D341Med (cell line): ENCODE data around the gene TBX5.
"Not testable (repeated sequence)": the region's sequence is repeated elsewhere in the genome, so short reads cannot be mapped to it uniquely, and the experiment has no call there.

Source experiments
- DNase-seq: peaks from one replicate; pipeline ENCODE4 v3.0.0; 2012; ENCODE audit warnings: low spot score

The TBX5 gene

GRCh38 chr12:114371733-114372132, 34.2 kb downstream of the TBX5 start:
- no peak for DNase-seq

GRCh38 chr12:114371250-114371649, 34.7 kb downstream of the TBX5 start:
- DNase-seq, result no peak

- DNase-seq, result no peak
These were observed 37.1 kb downstream of the TBX5 start for GRCh38 chr12:114368685-114369452.

- no peak for DNase-seq
These were observed 44.0 kb downstream of the TBX5 start for GRCh38 chr12:114361992-114362391.

- no peak for DNase-seq
These were observed 44.4 kb downstream of the TBX5 start for GRCh38 chr12:114361545-114361944.

DNA sequence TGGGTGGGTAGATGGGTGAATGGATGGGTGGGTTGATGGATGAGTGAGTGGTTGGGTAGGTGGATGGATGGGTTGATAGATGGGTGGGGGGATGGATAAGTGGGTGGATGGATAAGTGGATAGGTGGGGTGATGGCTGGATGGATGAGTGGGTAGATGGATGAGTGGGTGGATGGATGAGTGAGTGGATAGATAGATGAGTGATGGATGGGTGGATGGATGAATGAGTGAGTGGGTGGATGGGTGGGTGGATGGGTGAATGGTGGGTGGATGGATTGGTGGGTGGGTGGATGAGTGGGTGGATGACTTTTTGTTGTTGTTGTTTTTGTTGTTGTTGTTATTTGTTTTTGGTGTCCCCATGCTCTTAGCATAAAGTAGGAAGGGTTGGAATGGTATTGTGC, 45.5 kb downstream of the TBX5 start:
- DNase-seq, result no peak

GRCh38 chr12:114355389-114356088, 50.4 kb downstream of the TBX5 start:
- DNase-seq, result no peak

GRCh38 chr12:114349239-114349638, 56.7 kb downstream of the TBX5 start:
- not testable (repeated sequence) for DNase-seq

DNA sequence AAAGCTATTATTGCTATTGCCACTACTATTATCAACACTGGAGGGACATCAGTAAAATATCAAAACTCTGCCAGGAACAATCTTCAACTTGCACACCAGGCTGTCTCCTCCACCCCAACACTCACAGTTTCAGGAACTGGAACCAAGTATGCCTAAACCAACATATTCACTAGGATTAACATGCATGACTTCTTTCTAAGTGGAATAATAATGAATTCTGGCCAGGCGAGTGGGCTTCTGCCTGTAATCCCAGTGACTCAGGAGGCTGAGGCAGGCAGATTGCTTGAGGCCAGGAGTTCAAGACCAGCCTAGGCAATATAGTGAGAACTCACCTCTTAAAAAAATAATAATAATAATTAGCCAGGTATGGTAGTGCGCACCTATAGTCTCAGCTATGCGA, 58.1 kb downstream of the TBX5 start:
- no peak for DNase-seq

DNA sequence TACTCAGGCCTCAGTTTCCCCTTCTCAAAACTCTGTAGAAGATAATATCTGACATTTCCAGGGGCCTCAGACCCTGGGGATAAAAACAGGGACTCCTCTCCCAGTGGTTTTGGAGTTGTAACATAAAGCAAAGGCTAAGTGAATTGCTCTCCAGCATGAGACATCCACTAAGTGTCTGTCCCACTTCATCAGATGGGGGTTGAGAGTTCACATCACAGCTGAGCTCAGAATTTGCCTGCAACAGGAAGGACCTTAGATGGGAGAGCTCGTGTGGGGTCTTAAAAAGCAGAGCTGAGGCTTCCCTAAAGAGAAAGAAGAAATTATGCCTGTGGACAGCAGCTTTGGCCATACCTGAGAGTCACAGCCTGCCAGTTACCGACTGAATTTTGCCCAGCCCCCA, 61.1 kb downstream of the TBX5 start:
- DNase-seq, result no peak

GRCh38 chr12:114344303-114344663, 61.7 kb downstream of the TBX5 start:
- DNase-seq, result no peak

DNA sequence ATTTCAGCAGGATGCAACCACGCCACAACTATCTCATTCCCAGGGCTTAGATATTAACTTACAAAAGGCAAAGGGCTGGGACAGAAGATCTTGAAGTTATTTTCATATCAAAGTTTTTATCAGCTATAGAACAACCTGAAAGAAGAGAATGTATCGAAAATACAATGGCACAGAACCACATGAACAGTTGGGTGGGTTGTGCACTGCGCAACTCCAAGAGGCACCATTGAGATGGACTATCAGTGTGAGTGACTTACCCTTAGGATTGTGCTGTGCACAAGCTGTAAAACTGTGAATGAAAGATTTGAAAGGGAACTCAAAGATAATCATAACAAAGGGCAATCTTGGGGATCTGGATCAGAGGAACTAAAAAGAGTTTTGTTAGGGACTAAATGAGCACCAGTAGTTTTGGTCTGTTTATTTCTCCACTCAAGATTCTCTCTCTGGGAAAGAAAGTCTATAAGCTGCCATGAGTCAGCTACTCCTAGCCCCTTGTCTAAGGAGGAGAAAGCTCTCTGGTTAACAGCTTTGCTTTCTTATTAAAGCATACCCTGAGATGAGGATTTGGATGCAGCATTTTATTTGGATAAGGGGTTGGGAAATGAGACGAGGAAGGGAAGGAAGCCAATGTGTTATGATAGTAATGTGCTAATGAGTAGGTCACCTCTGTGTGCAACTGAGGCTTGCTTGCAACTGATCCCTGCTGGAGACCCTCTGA, 62.2 kb downstream of the TBX5 start:
- no peak for DNase-seq

DNA sequence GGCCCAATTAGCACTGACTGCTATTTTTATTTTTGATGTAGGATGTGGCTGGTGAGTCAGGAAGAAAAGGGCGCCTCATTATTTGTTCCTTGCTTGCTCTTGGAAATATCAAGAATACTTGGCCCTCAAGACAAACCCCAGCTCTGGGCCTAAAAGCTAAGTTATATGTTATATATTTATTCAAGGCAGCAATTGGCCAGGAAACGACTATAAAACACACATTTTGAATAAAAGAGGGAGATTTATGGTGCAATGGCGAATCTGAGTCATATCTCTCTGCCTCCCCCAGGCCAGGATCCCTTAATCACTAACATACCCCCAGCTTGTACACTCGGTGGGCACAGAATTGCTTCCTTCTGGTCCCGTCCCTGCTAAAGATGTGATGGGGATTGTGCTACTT, 63.3 kb downstream of the TBX5 start:
- no peak for DNase-seq

DNA sequence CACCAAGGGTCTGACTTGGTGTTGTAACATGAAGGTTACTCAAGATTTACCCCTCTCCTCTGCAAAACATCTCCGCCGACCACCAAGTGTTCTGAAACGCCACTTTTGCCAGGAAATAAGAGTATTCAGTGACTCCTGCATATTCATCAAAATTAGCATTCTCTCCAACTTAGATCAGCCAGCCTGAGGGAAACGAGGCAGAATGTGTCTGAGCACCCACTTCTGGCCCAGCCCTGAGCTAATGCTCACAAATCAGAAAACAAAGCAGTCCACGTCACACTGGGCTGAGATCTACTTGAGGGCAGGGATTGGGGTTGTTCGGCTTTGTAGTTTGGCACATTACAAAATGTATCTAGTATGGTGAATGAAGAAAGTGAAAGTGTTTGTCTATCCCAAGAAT, 64.3 kb downstream of the TBX5 start:
- DNase-seq, result no peak

DNA sequence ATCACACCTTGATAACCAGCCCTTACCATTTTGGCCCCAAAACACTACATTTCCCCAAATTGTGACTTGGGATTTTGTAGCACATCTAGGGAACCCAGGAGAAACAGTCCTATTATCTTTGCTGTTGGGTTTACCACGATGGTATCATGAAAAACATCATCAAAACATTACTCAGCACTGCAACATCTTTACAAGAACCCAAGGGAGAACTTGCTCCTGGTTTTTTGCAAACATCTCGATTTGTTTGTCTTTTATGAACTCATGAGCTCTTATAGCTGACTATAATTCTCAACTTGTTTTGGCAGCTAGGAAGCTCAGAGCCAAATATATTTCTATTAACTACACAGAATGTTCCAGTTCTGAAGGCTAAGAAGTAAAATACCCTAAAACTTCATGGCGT, 65.7 kb downstream of the TBX5 start:
- DNase-seq, result no peak

DNA sequence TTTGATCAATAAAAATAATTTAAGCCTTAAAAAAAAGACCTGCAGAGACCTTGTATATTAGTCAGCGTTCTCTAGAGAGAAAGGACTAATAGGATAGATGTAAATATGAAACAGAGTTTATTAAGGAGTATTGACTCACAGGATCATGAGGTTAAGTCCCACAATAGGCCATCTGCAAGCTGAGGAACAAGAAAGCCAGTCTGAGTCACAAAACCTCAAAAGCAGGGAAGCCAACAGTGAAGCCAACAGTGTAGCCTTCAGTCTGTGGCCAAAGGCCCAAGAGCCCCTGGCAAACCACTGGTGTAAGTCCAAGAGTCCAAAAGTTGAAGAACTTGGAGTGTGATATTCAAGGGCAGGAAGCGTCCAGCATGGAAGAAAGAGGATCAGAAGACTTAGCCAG, 66.3 kb downstream of the TBX5 start:
- DNase-seq, result no peak

- no peak for DNase-seq
These were observed 70.3 kb downstream of the TBX5 start for GRCh38 chr12:114335607-114336006.

DNA sequence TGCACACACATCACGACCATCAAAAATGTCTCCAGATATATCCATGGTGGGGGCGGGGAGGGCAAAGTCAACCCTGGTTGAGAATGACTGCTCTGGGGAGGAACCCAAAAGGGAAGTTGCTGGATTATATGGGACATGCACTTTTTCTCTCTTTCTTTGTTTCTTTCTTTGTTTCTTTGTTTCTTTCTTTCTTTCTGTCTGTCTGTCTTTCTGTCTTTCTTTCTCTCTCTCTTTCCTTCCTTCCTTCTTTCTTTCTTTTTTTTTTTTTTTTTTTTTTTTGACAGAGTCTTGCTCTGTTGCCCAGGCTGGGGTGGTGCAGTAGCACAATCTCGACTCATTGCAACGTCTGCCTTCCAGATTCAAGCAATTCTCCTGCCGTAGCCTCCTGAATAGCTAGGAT, 71.5 kb downstream of the TBX5 start:
- DNase-seq, result no peak

DNA sequence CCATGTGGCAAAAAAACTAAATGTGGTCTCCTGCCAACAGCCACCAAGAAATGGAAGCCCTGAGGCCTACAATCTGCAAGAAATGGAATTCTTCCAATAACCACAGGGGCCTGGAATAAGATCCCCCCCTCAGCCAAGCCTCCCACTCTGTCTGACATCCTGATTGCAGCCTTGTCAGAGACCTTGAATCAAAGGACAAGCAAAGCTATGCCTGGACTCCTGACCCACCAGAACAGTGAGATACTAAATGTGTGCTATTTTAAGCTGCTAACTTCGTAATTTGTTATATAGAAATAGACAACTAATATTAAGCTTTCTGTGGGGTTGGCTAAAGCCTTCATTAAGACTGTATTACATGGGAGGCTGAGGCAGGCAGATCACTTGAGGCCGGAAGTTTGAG, 77.7 kb downstream of the TBX5 start:
- no peak for DNase-seq

- DNase-seq, result no peak
These were observed 78.2 kb downstream of the TBX5 start for GRCh38 chr12:114327765-114328164.

DNA sequence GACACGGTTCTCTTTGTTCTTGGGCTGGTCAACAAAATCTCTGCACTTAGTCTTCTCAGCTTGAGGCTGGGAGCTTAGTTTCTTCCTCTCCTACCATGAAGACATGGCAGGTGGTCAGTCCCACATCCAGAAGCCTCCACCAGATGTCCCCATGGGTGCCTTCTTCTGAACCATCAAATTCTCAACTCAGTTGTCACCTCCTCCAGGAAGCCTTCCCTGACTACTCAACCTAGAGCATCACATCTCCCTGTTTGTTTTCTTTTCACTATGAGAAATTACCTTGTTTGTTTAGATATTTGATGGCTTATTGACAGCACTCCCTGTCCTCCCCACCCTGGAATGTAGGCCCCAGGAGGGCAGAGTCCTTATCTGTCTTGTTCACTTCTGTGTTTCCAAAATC, 84.4 kb downstream of the TBX5 start:
- no peak for DNase-seq

GRCh38 chr12:114320968-114321367, 85.0 kb downstream of the TBX5 start:
- DNase-seq, result no peak

DNA sequence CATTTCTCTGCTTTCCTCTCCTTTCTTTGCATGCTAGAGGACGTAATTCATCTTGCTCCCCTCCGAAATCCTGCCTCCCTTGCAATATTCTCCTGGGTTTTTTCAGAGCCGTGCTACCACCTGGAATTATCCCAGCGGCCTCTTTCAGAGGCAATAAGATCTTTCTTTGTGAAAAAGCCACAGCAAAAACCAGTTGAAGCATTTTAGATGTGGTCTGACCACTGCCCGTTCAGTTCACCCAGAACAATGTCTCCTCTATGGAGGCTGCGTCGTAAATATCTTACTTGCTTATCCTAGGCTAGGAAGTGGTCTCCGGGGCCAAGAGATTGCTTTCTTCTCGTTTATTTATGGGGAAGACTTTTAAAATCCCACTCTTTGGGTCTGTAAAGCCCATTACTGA, 85.8 kb downstream of the TBX5 start:
- DNase-seq, result no peak
